Gastroesophageal sphincter (tissue), 4 donors: ENCODE measurements around the gene PRR15L. TPM values are rescaled to one million over a fixed set of nuclear protein-coding genes. Genes with fewer than 3 reads are reported as not detected.
A peak's percentile ranks its signal among the peaks of the same experiment; 100 is the strongest.

Experiments
- ATAC-seq: fragments of 150-250 bp; one replicate; pipeline ENCODE4 v1.9.1; 2016; ENCODE audit warnings: mild to moderate bottlenecking, moderate library complexity
- H3K27ac ChIP-seq, 4 donors: fragments of 200-600 bp; sonication (generic) in 3 of 4; 1 replicate in 3 of 4; 2 replicates in 1 of 4; pipeline ENCODE4 v1.5.1; 2016 to 2019
- H3K27me3 ChIP-seq: fragments of 200-600 bp; sonication (generic); one replicate; pipeline ENCODE4 v1.5.1; 2019
- H3K36me3 ChIP-seq, 2 donors: fragments of 200-600 bp; sonication (generic); one replicate each; pipeline ENCODE4 v1.5.1; 2019; ENCODE audit warnings: control low read depth in 1 of 2
- H3K4me1 ChIP-seq, 3 donors: fragments of 200-600 bp; sonication (generic); 1 replicate in 2 of 3; 2 replicates in 1 of 3; pipeline ENCODE4 v1.5.1; 2016 to 2019; ENCODE audit warnings: control low read depth in 2 of 3
- H3K4me3 ChIP-seq, 2 donors: fragments of 200-600 bp; sonication (generic); one replicate each; pipeline ENCODE4 v1.5.1; 2019; ENCODE audit warnings: mild to moderate bottlenecking in 1 of 2, moderate library complexity in 1 of 2
- H3K9me3 ChIP-seq, 3 donors: fragments of 200-600 bp; sonication (generic); one replicate each; pipeline ENCODE4 v1.5.1; 2017 to 2019; ENCODE audit warnings: control low read depth in 2 of 3
- CTCF ChIP-seq, 4 experiments: fragments of 200-600 bp in 2 of 4; fragments of 450-650 bp in 2 of 4; sonication (generic) in 1 of 4; IDR thresholded peaks; one replicate each; pipeline ENCODE4 v1.5.1; 2017 to 2019; ENCODE audit warnings: antibody characterized with exemption in 4 of 4, mild to moderate bottlenecking in 2 of 4, moderate library complexity in 2 of 4
- EP300 ChIP-seq: sonication (generic); formaldehyde crosslinking; IDR thresholded peaks from one replicate; pipeline ENCODE4 v1.6.1; 2017; ENCODE audit warnings: antibody characterized with exemption, mild to moderate bottlenecking
- POLR2A ChIP-seq, 2 donors: fragments of 450-650 bp; IDR thresholded peaks; one replicate each; pipeline ENCODE4 v1.6.1; 2017; ENCODE audit warnings: antibody characterized with exemption in 2 of 2, mild to moderate bottlenecking in 2 of 2, moderate library complexity in 1 of 2
- POLR2AphosphoS5 ChIP-seq: sonication (generic); formaldehyde crosslinking; IDR thresholded peaks from one replicate; pipeline ENCODE4 v1.6.1; 2017; ENCODE audit warnings: antibody characterized with exemption
- WGBS, 2 donors: methylation state at CpG; one replicate each; pipeline ENCODE4 v1.1.5; 2018; ENCODE audit warnings: low coverage in 1 of 2; 5-methylcytosine and 5-hydroxymethylcytosine counted together
- total RNA-seq, 4 donors: library from RNA; depleted of rRNA; stranded (reverse); fragments of >200 nt; gene quantifications; one replicate each; pipeline ENCODE4 v1.1.0, GENCODE V29; 2016

Gene PRR15L
- total RNA-seq, 4 donors from 2014 or later: 0.19 to 3.5 TPM; not detected in 2

DNA sequence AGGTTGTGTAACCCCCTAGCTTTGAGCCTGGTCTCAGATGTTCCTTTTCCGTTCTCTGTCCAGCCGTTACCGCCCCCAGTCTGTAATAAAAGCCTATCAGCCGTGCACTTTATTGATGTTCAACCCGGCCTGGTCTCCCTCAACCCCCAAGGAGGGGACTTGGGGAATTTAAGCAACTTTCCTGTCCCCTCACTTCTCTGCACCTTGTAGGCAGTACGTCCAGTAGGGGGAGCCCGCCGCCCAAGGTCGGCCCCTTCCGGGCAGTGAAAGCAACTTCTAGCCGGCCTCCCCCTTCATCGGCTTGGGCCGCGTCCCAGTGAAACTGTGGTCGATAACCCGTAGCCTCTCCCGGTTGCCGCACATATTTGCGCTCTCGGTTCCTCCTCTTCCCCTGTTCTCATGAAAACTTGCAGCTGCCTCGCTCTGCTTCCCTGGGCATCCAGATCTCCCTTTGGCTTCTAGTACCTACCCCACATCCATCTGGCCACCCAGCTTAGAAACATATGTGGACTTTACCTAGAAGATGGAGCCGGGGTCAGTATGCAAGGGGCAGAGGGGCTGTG lies 8.4 kb downstream of the PRR15L start:
- Histone ChIP-seq H3K36me3 (peaks cover 0 to 32% of the 10 kb centered on the region in 2 donors), H3K27me3 (no peaks in the 10 kb centered on the region), H3K4me3 (peak overlapping the region; percentile 9 to 39), H3K27ac (peak overlapping the region in 3 of 4 donors; percentile 72 to 75 (median 73)), H3K4me1 (peaks cover 0 to 34% (median 7%) of the 10 kb centered on the region in 3 donors), H3K9me3 (no peaks in the 10 kb centered on the region)
- TF ChIP-seq POLR2AphosphoS5 (peak; percentile 33), CTCF (IDR thresholded peaks at IDR 0.05) (peak in 3 of 4 experiments; percentile 82 to 92 (median 86)), EP300 (no peak)
- ATAC-seq: peak; percentile 87
- 0 to 1% methylated on average over 4 to 22 of the region's 22 CpGs for WGBS, 2 donors

DNA sequence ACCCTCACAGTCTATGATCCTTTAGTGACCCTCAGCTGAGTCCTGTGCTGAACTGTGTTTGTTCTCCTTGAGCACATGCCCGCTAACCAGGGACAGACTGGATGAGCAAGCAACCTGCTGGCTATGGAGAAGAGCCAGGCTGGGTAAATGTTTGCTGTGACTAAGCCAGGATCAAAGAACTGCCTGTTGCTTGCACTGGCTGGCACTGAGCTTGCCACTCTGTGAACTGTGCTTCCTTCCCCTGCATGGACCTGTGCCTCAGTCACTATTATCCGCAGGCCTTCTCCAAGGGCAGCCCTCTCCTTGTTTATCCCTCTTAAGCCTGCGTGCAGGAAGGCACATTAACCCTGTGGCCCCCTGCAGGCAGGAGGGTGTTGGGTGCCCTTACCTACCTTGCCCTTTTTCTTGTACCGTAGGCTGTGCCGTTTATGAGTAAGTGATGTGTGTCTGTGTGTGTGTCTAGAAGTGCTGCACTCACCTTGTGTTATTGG lies 8.9 kb downstream of the PRR15L start:
- no peak for ATAC-seq
- WGBS, 2 donors: 0 to 14% methylated on average over 3 to 4 of the region's 5 CpGs
- peaks cover 0 to 35% of the 10 kb centered on the region in 2 donors for H3K36me3 ChIP-seq
- TF ChIP-seq POLR2AphosphoS5: no peak
- no peak for TF ChIP-seq CTCF (IDR thresholded peaks at IDR 0.05)
- no peak for TF ChIP-seq EP300
- TF ChIP-seq POLR2A (IDR thresholded peaks at IDR 0.05): no peak
- no peaks in the 10 kb centered on the region for H3K27me3 ChIP-seq
- no peaks in the 10 kb centered on the region for H3K9me3 ChIP-seq
- peak overlapping the region in 3 of 4 donors; percentile 44 to 75 (median 73) for H3K27ac ChIP-seq
- peaks cover 0 to 34% (median 7%) of the 10 kb centered on the region in 3 donors for H3K4me1 ChIP-seq
- peak overlapping the region in 1 of 2 donors; percentile 39 for H3K4me3 ChIP-seq

GRCh38 chr17:47946929-47947397 lies 10.7 kb downstream of the PRR15L start:
- peaks cover 0 to 35% of the 10 kb centered on the region in 2 donors for H3K36me3 ChIP-seq
- ATAC-seq: peak; percentile 67
- H3K4me3 ChIP-seq: no peak overlapping the region
- H3K4me1 ChIP-seq: peaks cover 2 to 50% (median 15%) of the 10 kb centered on the region in 3 donors
- TF ChIP-seq POLR2AphosphoS5 (no peak), EP300 (no peak), CTCF (IDR thresholded peaks at IDR 0.05) (peak; percentile 54 to 79 (median 72))
- no peaks in the 10 kb centered on the region for H3K27me3 ChIP-seq
- 7 to 19% methylated on average over 2 of the region's 2 CpGs for WGBS, 2 donors
- peak overlapping the region in 2 of 4 donors; percentile 12 to 48 for H3K27ac ChIP-seq
- no peaks in the 10 kb centered on the region for H3K9me3 ChIP-seq

GRCh38 chr17:47946516-47946915 lies 11.2 kb downstream of the PRR15L start:
- Histone ChIP-seq H3K9me3 (no peaks in the 10 kb centered on the region), H3K4me3 (no peak overlapping the region), H3K4me1 (peaks cover 2 to 55% (median 16%) of the 10 kb centered on the region in 3 donors), H3K27ac (peak overlapping the region in 2 of 4 donors; percentile 12 to 48), H3K36me3 (peaks cover 0 to 35% of the 10 kb centered on the region in 2 donors), H3K27me3 (no peaks in the 10 kb centered on the region)
- TF ChIP-seq CTCF (IDR thresholded peaks at IDR 0.05): no peak
- TF ChIP-seq POLR2AphosphoS5: no peak
- TF ChIP-seq EP300: no peak
- TF ChIP-seq POLR2A (IDR thresholded peaks at IDR 0.05): no peak
- ATAC-seq: no peak
- 100% methylated on average over 3 of the region's 6 CpGs; no CpG with 5 or more reads in 1 of the 2 donors for WGBS, 2 donors
